GM21526 (cell line): Measurements from ENCODE around the gene PHRF1.

Experiments
- ATAC-seq: cut with Tn5 transposase; IDR thresholded peaks from one replicate; pipeline ENCODE4 v1.9.1; 2021; ENCODE audit warnings: moderate library complexity; ENCODE audit not compliant: unreplicated experiment, low FRiP score

The PHRF1 gene

GRCh38 chr11:625636-626268, 49.5 kb downstream of the PHRF1 start:
- ATAC-seq = no peak

GRCh38 chr11:626475-627307, 50.4 kb downstream of the PHRF1 start, which contains the start of gene SCT:
Gene SCT, minus strand, starts transcription at chr11:627181. Its CDS starts 38 bp downstream, at chr11:627143.
- ATAC-seq = no peak

- ATAC-seq = no peak
Observed at GRCh38 chr11:627308-627576, 51.0 kb downstream of the PHRF1 start.

GRCh38 chr11:628056-628455, 51.8 kb downstream of the PHRF1 start:
- no peak for ATAC-seq

- no peak for ATAC-seq
Observed at GRCh38 chr11:629237-629583, 52.9 kb downstream of the PHRF1 start.

GRCh38 chr11:630871-631270, 54.6 kb downstream of the PHRF1 start:
- ATAC-seq = no peak

GRCh38 chr11:635945-636510, 59.8 kb downstream of the PHRF1 start:
- no peak for ATAC-seq

GRCh38 chr11:636511-637332, 60.5 kb downstream of the PHRF1 start, which contains the start of gene DRD4:
Gene DRD4, plus strand, starts transcription at chr11:637269. Its CDS starts 36 bp downstream, at chr11:637305.
- no peak for ATAC-seq

- ATAC-seq = no peak
Observed at GRCh38 chr11:637333-637592, 61.0 kb downstream of the PHRF1 start.

GRCh38 chr11:637593-638521, 61.6 kb downstream of the PHRF1 start:
- ATAC-seq = no peak

GRCh38 chr11:638631-639331, 62.5 kb downstream of the PHRF1 start:
- ATAC-seq = no peak

GRCh38 chr11:639332-639955, 63.2 kb downstream of the PHRF1 start:
- ATAC-seq = no peak

- ATAC-seq = no peak
Observed at GRCh38 chr11:640021-640706, 63.9 kb downstream of the PHRF1 start.

- ATAC-seq = no peak
Observed at GRCh38 chr11:641806-642370, 65.6 kb downstream of the PHRF1 start.

GRCh38 chr11:643366-643765, 67.1 kb downstream of the PHRF1 start:
- ATAC-seq = no peak

GRCh38 chr11:643849-644738, 67.8 kb downstream of the PHRF1 start:
- no peak for ATAC-seq

GRCh38 chr11:645536-645935, 69.3 kb downstream of the PHRF1 start:
- ATAC-seq = no peak
